Tibial nerve (tissue), 3 donors: ENCODE measurements around the gene NSD1.

Experiments
- POLR2A ChIP-seq, 2 donors: fragments of 450-650 bp; IDR thresholded peaks; one replicate each; pipeline ENCODE4 v1.6.1; 2017; ENCODE audit warnings: antibody characterized with exemption in 2 of 2, mild to moderate bottlenecking in 2 of 2, moderate library complexity in 2 of 2
- TF ChIP-seq, protein P1 (sequence below), 5 experiments: fragments of 200-600 bp in 3 of 5; fragments of 450-650 bp in 2 of 5; sonication (generic) in 3 of 5; IDR thresholded peaks; one replicate each; pipeline ENCODE4 v1.5.1; 2016 to 2019; ENCODE audit warnings: antibody characterized with exemption in 5 of 5, mild to moderate bottlenecking in 3 of 5, moderate library complexity in 2 of 5

DNA sequence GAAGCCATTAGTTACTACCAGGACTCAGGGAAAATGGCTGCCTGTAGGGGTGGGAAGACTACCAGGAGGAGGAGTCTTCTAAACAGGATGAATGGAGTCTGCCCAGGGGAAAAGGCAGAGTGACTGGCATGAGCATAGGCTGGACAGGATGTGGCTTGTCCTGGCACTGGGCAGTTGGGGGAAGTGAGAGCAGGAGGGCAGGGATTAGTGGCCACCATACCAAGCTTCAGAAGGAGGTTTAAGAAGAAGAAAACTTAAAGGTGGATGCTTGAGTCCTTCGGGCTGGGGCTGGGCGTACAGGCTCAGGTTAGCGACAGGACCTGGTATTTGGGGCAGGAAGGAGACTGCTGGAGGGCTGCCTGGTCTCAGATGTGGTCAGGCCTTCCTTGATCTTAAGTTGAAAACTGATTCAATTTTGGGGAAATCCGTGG is 5.0 kb upstream of the NSD1 start:
- TF ChIP-seq, protein P1, sequence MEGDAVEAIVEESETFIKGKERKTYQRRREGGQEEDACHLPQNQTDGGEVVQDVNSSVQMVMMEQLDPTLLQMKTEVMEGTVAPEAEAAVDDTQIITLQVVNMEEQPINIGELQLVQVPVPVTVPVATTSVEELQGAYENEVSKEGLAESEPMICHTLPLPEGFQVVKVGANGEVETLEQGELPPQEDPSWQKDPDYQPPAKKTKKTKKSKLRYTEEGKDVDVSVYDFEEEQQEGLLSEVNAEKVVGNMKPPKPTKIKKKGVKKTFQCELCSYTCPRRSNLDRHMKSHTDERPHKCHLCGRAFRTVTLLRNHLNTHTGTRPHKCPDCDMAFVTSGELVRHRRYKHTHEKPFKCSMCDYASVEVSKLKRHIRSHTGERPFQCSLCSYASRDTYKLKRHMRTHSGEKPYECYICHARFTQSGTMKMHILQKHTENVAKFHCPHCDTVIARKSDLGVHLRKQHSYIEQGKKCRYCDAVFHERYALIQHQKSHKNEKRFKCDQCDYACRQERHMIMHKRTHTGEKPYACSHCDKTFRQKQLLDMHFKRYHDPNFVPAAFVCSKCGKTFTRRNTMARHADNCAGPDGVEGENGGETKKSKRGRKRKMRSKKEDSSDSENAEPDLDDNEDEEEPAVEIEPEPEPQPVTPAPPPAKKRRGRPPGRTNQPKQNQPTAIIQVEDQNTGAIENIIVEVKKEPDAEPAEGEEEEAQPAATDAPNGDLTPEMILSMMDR (IDR thresholded peaks at IDR 0.05): no peak
- TF ChIP-seq POLR2A (IDR thresholded peaks at IDR 0.05): no peak
